ENCODE measurements around the gene MFSD2A. TPM values are rescaled to one million over a fixed set of nuclear protein-coding genes. Genes with fewer than 3 reads are reported as not detected.
A peak's percentile ranks its signal among the peaks of the same experiment; 100 is the strongest.

MFSD2A gene
- total and polyA plus RNA-seq, 10 of the 15 experiments (the other 5 are each of a cell fraction or from before 2014, with no cell fraction given), result 0.84 to 30.1 (median 15.2) TPM

DNA sequence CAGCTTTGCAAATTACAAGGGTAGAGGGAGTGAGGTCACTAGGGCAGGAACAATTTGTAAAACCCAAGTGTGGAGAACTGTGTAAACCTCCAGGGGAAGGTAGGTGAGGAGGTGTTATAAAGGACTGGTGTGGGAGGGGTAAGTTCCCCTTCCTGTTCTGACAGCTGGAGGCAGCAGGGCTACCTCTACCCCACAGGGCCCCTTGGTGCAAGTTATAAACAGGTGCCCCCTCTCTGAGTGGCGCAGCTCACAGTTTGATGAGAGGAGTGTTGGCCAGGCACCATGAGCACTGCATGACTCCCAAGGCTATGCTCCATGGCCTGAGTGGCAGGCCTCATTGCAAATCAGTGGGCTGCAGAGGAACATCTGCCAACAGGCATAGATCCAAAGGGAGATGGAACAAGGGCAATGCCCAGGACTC, 41.0 kb downstream of the MFSD2A start (continued):
- TF ChIP-seq, protein P1, sequence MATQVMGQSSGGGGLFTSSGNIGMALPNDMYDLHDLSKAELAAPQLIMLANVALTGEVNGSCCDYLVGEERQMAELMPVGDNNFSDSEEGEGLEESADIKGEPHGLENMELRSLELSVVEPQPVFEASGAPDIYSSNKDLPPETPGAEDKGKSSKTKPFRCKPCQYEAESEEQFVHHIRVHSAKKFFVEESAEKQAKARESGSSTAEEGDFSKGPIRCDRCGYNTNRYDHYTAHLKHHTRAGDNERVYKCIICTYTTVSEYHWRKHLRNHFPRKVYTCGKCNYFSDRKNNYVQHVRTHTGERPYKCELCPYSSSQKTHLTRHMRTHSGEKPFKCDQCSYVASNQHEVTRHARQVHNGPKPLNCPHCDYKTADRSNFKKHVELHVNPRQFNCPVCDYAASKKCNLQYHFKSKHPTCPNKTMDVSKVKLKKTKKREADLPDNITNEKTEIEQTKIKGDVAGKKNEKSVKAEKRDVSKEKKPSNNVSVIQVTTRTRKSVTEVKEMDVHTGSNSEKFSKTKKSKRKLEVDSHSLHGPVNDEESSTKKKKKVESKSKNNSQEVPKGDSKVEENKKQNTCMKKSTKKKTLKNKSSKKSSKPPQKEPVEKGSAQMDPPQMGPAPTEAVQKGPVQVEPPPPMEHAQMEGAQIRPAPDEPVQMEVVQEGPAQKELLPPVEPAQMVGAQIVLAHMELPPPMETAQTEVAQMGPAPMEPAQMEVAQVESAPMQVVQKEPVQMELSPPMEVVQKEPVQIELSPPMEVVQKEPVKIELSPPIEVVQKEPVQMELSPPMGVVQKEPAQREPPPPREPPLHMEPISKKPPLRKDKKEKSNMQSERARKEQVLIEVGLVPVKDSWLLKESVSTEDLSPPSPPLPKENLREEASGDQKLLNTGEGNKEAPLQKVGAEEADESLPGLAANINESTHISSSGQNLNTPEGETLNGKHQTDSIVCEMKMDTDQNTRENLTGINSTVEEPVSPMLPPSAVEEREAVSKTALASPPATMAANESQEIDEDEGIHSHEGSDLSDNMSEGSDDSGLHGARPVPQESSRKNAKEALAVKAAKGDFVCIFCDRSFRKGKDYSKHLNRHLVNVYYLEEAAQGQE (IDR thresholded peaks at IDR 0.05; ENCODE audit: low read depth, low read length), result no peak
- TF ChIP-seq, protein P2, sequence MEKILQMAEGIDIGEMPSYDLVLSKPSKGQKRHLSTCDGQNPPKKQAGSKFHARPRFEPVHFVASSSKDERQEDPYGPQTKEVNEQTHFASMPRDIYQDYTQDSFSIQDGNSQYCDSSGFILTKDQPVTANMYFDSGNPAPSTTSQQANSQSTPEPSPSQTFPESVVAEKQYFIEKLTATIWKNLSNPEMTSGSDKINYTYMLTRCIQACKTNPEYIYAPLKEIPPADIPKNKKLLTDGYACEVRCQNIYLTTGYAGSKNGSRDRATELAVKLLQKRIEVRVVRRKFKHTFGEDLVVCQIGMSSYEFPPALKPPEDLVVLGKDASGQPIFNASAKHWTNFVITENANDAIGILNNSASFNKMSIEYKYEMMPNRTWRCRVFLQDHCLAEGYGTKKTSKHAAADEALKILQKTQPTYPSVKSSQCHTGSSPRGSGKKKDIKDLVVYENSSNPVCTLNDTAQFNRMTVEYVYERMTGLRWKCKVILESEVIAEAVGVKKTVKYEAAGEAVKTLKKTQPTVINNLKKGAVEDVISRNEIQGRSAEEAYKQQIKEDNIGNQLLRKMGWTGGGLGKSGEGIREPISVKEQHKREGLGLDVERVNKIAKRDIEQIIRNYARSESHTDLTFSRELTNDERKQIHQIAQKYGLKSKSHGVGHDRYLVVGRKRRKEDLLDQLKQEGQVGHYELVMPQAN (conservative IDR thresholded peaks at IDR 0.05), result no peak
- TF ChIP-seq, protein P3, sequence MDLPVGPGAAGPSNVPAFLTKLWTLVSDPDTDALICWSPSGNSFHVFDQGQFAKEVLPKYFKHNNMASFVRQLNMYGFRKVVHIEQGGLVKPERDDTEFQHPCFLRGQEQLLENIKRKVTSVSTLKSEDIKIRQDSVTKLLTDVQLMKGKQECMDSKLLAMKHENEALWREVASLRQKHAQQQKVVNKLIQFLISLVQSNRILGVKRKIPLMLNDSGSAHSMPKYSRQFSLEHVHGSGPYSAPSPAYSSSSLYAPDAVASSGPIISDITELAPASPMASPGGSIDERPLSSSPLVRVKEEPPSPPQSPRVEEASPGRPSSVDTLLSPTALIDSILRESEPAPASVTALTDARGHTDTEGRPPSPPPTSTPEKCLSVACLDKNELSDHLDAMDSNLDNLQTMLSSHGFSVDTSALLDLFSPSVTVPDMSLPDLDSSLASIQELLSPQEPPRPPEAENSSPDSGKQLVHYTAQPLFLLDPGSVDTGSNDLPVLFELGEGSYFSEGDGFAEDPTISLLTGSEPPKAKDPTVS (IDR thresholded peaks at IDR 0.05; ENCODE audit: low read depth, low read length), result no peak
- TF ChIP-seq SREBF1 (IDR thresholded peaks at IDR 0.05; ENCODE audit: low read length) (no peak), BHLHE40 (IDR thresholded peaks at IDR 0.05; ENCODE audit: borderline replicate concordance in 1 of 2, low read depth in 2 of 2, low read length in 1 of 2) (peak in 1 of 2 experiments; percentile 22; a peak in 1 of 4 replicates), RFX5 (IDR thresholded peaks at IDR 0.05; ENCODE audit: low read depth, low read length) (no peak), TCF12 (IDR thresholded peaks at IDR 0.05; ENCODE audit: low read depth, low read length) (peak; percentile 93), JUND (IDR thresholded peaks at IDR 0.05; ENCODE audit: low read depth, low read length) (no peak), NRF1 (conservative IDR thresholded peaks at IDR 0.05; ENCODE audit: low read depth, low read length) (no peak), CHD4 (IDR thresholded peaks at IDR 0.05) (no peak), NFIC (IDR thresholded peaks at IDR 0.05; ENCODE audit: low read depth, low read length) (no peak), BRCA1 (IDR thresholded peaks at IDR 0.05; ENCODE audit: low read depth, low read length) (no peak), ZNF207 (IDR thresholded peaks at IDR 0.05; ENCODE audit: borderline replicate concordance) (no peak), ASH2L (IDR thresholded peaks at IDR 0.05; ENCODE audit: borderline replicate concordance, low read depth) (no peak), EP300 (IDR thresholded peaks at IDR 0.05; ENCODE audit: borderline replicate concordance in 1 of 2, control insufficient read depth in 1 of 2, low read depth in 2 of 2, low read length in 2 of 2) (0 out of 4 replicates have a peak, but pooled peaks of 1 of the 2 experiments have one; percentile 62)
- TF ChIP-seq, protein P4, sequence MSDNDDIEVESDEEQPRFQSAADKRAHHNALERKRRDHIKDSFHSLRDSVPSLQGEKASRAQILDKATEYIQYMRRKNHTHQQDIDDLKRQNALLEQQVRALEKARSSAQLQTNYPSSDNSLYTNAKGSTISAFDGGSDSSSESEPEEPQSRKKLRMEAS (IDR thresholded peaks at IDR 0.05; ENCODE audit: low read depth, low read length), result no peak
- TF ChIP-seq, protein P5, sequence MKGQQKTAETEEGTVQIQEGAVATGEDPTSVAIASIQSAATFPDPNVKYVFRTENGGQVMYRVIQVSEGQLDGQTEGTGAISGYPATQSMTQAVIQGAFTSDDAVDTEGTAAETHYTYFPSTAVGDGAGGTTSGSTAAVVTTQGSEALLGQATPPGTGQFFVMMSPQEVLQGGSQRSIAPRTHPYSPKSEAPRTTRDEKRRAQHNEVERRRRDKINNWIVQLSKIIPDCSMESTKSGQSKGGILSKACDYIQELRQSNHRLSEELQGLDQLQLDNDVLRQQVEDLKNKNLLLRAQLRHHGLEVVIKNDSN (IDR thresholded peaks at IDR 0.05; ENCODE audit: borderline replicate concordance, extremely low read length, insufficient read depth, low read depth, low read length), result no peak
- TF ChIP-seq, protein P6, sequence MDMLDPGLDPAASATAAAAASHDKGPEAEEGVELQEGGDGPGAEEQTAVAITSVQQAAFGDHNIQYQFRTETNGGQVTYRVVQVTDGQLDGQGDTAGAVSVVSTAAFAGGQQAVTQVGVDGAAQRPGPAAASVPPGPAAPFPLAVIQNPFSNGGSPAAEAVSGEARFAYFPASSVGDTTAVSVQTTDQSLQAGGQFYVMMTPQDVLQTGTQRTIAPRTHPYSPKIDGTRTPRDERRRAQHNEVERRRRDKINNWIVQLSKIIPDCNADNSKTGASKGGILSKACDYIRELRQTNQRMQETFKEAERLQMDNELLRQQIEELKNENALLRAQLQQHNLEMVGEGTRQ (IDR thresholded peaks at IDR 0.05; ENCODE audit: borderline replicate concordance, low read depth, low read length), result no peak
- TF ChIP-seq, protein P7, sequence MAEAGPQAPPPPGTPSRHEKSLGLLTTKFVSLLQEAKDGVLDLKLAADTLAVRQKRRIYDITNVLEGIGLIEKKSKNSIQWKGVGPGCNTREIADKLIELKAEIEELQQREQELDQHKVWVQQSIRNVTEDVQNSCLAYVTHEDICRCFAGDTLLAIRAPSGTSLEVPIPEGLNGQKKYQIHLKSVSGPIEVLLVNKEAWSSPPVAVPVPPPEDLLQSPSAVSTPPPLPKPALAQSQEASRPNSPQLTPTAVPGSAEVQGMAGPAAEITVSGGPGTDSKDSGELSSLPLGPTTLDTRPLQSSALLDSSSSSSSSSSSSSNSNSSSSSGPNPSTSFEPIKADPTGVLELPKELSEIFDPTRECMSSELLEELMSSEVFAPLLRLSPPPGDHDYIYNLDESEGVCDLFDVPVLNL (IDR thresholded peaks at IDR 0.05; ENCODE audit: low read depth, low read length), result no peak

All from GM12878 (cell line).